Stomach (tissue), 9 donors: ENCODE data around the gene PEX3. TPM values are rescaled to one million over a fixed set of nuclear protein-coding genes. Genes with fewer than 3 reads are reported as not detected.
"Not testable (repeated sequence)": the region's sequence is repeated elsewhere in the genome, so short reads cannot be mapped to it uniquely, and the experiment has no call there.

Source experiments
- DNase-seq, 2 donors: peaks; one replicate each; pipeline versions ENCODE4 v3.0.0 to v3.0.0-alpha.2; 2013 to 2019
- H3K27ac ChIP-seq, 5 donors: fragments of 200-600 bp in 4 of 5; sonication (generic) in 4 of 5; one replicate each; pipeline ENCODE4 v1.5.1; 2013 to 2019; ENCODE audit warnings: mild to moderate bottlenecking in 1 of 5, moderate library complexity in 1 of 5
- H3K27me3 ChIP-seq, 3 donors: fragments of 200-600 bp; sonication (generic); one replicate each; pipeline ENCODE4 v1.5.1; 2017 to 2019; ENCODE audit warnings: mixed run types in 1 of 3
- H3K36me3 ChIP-seq, 4 donors: fragments of 200-600 bp; sonication (generic); 1 replicate in 3 of 4; 2 replicates in 1 of 4; pipeline ENCODE4 v1.5.1; 2016 to 2019
- H3K4me1 ChIP-seq, 4 donors: fragments of 200-600 bp; sonication (generic); one replicate each; pipeline ENCODE4 v1.5.1; 2016 to 2019
- H3K4me3 ChIP-seq, 4 donors: fragments of 200-600 bp; sonication (generic) in 3 of 4; one replicate each; pipeline ENCODE4 v1.5.1; 2016 to 2019; ENCODE audit warnings: mild to moderate bottlenecking in 1 of 4
- H3K9me3 ChIP-seq, 4 donors: fragments of 200-600 bp; sonication (generic); one replicate each; pipeline ENCODE4 v1.5.1; 2016 to 2019
- EP300 ChIP-seq: sonication (generic); formaldehyde crosslinking; IDR thresholded peaks from one replicate; pipeline ENCODE4 v1.6.1; 2017; ENCODE audit warnings: antibody characterized with exemption
- POLR2A ChIP-seq, 4 donors: fragments of 450-650 bp; IDR thresholded peaks; one replicate each; pipeline ENCODE4 v1.6.1; 2016; ENCODE audit warnings: antibody characterized with exemption in 4 of 4, control low read depth in 2 of 4, mild to moderate bottlenecking in 1 of 4, moderate library complexity in 1 of 4
- POLR2AphosphoS5 ChIP-seq, 3 donors: sonication (generic); formaldehyde crosslinking; IDR thresholded peaks; one replicate each; pipeline ENCODE4 v1.6.1; 2016; ENCODE audit warnings: antibody characterized with exemption in 3 of 3
- WGBS, 5 donors: extraction: QIAGEN DNeasy Blood & Tissue Kit in 3 of 5; methylation state at CpG; one replicate each; pipeline versions ENCODE4 v1.1.5 to v1.1.7; 2013 to 2018; 5-methylcytosine and 5-hydroxymethylcytosine counted together
- intact Hi-C: fragments of 100-400 bp; cut with DNase I; formaldehyde crosslinking; loops from one replicate; pipeline ENCODE4 v1.15.1; 2023; ENCODE audit warnings: low total_unique reads
- polyA plus RNA-seq, 3 donors: library from polyadenylated mRNA; stranded (reverse); fragments of 200-250 nt; gene quantifications; one replicate each; pipeline ENCODE4 v1.2.3, GENCODE V29; 2013
- total RNA-seq, 5 donors: library from RNA; depleted of rRNA; stranded (reverse); fragments of >200 nt; gene quantifications; one replicate each; pipeline versions ENCODE4 v1.1.0 to v1.2.3, GENCODE V29; 2014 to 2016
- TF ChIP-seq, protein P1 (sequence below), 7 experiments: fragments of 450-650 bp in 4 of 7; fragments of 200-600 bp in 3 of 7; sonication (generic) in 3 of 7; IDR thresholded peaks; one replicate each; pipeline ENCODE4 v1.5.1; 2016 to 2019; ENCODE audit warnings: antibody characterized with exemption in 7 of 7, control low read depth in 2 of 7, mild to moderate bottlenecking in 1 of 7
- donor health status: healthy with polysubstance abuse.
- donor health status: Bipolar disorder and iron deficiency.
- donor health status: healthy.

The PEX3 gene
- total and polyA plus RNA-seq, 8 donors: 0.58 to 32.3 (median 9.1) TPM

DNA sequence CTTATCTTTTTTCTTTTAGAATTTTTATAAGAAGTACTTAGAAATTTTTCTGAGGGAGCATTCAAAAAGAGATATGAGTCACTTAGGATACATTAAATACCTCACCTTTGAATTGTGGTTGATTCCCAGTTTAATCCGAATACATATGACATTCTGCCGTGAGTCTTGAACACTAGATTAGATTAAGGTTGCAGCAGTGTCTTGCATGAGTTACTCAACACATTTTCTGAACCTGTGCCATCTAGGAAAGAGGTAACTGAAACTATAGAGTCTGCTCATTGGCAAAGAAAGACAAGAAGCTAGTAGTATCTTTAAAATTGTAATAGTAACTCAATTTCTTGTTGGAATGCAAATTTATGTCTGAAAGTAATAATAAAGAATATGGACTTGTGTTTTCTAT, 14.9 kb downstream of the PEX3 start:
- WGBS, 5 donors: 62 to 76% (median 63%) methylated on average over 2 of the region's 2 CpGs
- Histone ChIP-seq H3K4me3 (no peak overlapping the region), H3K27me3 (no peaks in the 10 kb centered on the region), H3K9me3 (no peaks in the 10 kb centered on the region), H3K36me3 (peaks cover 0 to 48% (median 47%) of the 10 kb centered on the region in 4 donors), H3K27ac (no peak overlapping the region), H3K4me1 (no peaks in the 10 kb centered on the region)
- no peak for DNase-seq
- TF ChIP-seq, protein P1, sequence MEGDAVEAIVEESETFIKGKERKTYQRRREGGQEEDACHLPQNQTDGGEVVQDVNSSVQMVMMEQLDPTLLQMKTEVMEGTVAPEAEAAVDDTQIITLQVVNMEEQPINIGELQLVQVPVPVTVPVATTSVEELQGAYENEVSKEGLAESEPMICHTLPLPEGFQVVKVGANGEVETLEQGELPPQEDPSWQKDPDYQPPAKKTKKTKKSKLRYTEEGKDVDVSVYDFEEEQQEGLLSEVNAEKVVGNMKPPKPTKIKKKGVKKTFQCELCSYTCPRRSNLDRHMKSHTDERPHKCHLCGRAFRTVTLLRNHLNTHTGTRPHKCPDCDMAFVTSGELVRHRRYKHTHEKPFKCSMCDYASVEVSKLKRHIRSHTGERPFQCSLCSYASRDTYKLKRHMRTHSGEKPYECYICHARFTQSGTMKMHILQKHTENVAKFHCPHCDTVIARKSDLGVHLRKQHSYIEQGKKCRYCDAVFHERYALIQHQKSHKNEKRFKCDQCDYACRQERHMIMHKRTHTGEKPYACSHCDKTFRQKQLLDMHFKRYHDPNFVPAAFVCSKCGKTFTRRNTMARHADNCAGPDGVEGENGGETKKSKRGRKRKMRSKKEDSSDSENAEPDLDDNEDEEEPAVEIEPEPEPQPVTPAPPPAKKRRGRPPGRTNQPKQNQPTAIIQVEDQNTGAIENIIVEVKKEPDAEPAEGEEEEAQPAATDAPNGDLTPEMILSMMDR (IDR thresholded peaks at IDR 0.05): no peak
- TF ChIP-seq POLR2AphosphoS5 (IDR thresholded peaks at IDR 0.05) (no peak), POLR2A (IDR thresholded peaks at IDR 0.05) (no peak), EP300 (no peak)
- intact Hi-C loops: no loop called here

DNA sequence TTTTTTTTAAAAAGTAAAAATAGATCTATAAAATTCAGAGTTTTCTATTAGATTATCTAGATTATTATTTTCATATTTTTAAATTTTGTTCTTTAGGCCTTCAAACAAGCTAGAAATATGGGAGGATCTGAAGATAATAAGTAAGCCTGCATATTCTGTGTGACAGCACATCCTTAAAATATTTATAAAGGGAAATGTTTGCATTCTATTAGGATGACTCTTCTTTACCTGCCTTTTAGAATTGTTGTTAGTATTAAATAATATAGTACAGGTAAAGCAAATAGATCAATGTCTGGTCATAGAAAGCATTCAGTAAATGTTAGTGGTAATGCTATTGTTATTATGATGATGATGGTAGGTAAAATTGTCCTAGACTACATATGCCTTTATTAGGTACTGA, 17.4 kb downstream of the PEX3 start:
- no peaks in the 10 kb centered on the region for H3K4me1 ChIP-seq
- intact Hi-C loops: no loop called here
- TF ChIP-seq, protein P1 (IDR thresholded peaks at IDR 0.05): no peak
- TF ChIP-seq POLR2A (IDR thresholded peaks at IDR 0.05): no peak
- TF ChIP-seq POLR2AphosphoS5 (IDR thresholded peaks at IDR 0.05): no peak
- no peak for TF ChIP-seq EP300
- H3K27ac ChIP-seq: no peak overlapping the region
- H3K27me3 ChIP-seq: no peaks in the 10 kb centered on the region
- H3K4me3 ChIP-seq: no peak overlapping the region
- no peak for DNase-seq
- H3K36me3 ChIP-seq: peaks cover 0 to 48% (median 45%) of the 10 kb centered on the region in 4 donors
- no peaks in the 10 kb centered on the region for H3K9me3 ChIP-seq

DNA sequence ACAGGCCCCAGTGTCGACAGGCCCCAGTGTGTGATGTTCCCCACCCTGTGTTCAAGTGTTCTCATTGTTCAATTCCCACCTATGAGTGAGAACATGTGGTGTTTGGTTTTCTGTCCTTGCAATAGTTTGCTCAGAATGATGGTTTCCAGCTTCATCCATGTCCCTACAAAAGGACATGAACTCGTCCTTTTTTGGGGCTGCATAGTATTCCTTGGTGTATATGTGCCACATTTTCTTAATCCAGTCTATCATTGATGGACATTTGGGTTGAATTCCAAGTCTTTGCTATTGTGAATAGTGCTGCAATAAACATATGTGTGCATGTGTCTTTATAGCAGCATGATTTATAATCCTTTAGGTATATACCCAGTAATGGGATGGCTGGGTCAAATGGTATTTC, 18.2 kb downstream of the PEX3 start:
- H3K27me3 ChIP-seq, H3K27ac ChIP-seq, H3K4me3 ChIP-seq, DNase-seq, H3K9me3 ChIP-seq, intact Hi-C loops, H3K4me1 ChIP-seq: not testable (repeated sequence)
- peaks cover 0 to 48% (median 44%) of the 10 kb centered on the region in 4 donors for H3K36me3 ChIP-seq
- WGBS, 5 donors: 79 to 96% (median 88%) methylated on average over 2 of the region's 2 CpGs

DNA sequence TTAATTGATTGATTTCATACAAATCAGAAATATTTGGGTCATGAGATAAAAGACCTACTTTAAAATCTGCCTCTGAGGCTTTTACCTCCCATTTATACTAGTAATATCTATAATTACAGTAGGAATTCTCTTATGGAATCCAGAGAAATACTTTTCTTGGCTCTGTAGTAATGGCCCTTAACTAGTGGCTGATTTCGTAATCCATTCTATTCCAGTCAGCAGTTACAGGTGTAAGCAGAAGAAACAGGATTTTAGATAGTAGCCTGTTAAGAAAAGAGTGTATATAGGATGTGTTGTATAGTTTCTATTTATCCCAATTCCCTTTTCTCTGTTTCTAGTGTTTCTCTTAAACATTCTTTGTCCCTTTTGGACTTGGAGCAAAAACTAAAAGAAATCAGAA, 21.2 kb downstream of the PEX3 start:
- TF ChIP-seq POLR2AphosphoS5 (IDR thresholded peaks at IDR 0.05) (no peak), POLR2A (IDR thresholded peaks at IDR 0.05) (no peak), EP300 (no peak)
- TF ChIP-seq, protein P1 (IDR thresholded peaks at IDR 0.05): no peak
- 94 to 100% (median 98%) methylated on average over 1 of the region's 1 CpG for WGBS, 5 donors
- Histone ChIP-seq H3K36me3 (peaks cover 0 to 64% (median 59%) of the 10 kb centered on the region in 4 donors), H3K27ac (no peak overlapping the region), H3K4me3 (no peak overlapping the region), H3K9me3 (no peaks in the 10 kb centered on the region), H3K4me1 (no peaks in the 10 kb centered on the region), H3K27me3 (no peaks in the 10 kb centered on the region)
- DNase-seq: no peak
- intact Hi-C loops: no loop called here

DNA sequence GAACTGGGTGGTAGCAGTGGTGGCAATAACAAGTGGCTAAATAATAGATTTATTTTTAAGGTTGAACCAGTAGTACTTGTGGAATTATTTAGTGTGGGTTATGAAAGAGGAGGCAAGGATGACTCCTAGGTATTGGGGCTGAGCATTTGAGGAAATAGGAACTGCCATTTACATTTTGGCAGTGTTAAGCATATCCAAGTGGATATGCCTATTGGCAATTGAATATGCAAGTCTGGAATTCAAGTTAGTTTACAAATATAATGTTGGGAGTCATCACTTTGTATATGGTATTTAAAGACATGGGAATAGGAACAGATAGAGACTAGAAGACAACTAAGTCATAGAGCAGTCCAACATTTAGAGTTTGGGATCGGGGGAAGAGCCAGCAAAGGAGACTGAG, 25.9 kb downstream of the PEX3 start:
- TF ChIP-seq, protein P1 (IDR thresholded peaks at IDR 0.05): no peak
- TF ChIP-seq EP300 (no peak), POLR2AphosphoS5 (IDR thresholded peaks at IDR 0.05) (no peak), POLR2A (IDR thresholded peaks at IDR 0.05) (no peak)

More for the DNA sequence above, 25.9 kb downstream of the PEX3 start:
- Histone ChIP-seq H3K36me3 (peaks cover 6 to 85% (median 81%) of the 10 kb centered on the region in 4 donors), H3K4me1 (no peaks in the 10 kb centered on the region), H3K27ac (no peak overlapping the region), H3K27me3 (no peaks in the 10 kb centered on the region), H3K4me3 (no peak overlapping the region), H3K9me3 (no peaks in the 10 kb centered on the region)
- intact Hi-C loops: no loop called here
- WGBS, 5 donors: 94 to 100% (median 98%) methylated on average over 1 of the region's 1 CpG
- no peak for DNase-seq
